DMS 273 (cell line): ENCODE measurements around the gene AQP7.
"Not testable (repeated sequence)": the region's sequence is repeated elsewhere in the genome, so short reads cannot be mapped to it uniquely, and the experiment has no call there.

ENCODE experiments used
- DNase-seq: peaks from one replicate; lab custom pipeline; 2025; ENCODE audit not compliant: unreplicated experiment; lab: John Stamatoyannopoulos, UW

Gene AQP7

GRCh38 chr9:33377089-33377715 is 25.2 kb downstream of the AQP7 start:
- DNase-seq, result no peak

DNA sequence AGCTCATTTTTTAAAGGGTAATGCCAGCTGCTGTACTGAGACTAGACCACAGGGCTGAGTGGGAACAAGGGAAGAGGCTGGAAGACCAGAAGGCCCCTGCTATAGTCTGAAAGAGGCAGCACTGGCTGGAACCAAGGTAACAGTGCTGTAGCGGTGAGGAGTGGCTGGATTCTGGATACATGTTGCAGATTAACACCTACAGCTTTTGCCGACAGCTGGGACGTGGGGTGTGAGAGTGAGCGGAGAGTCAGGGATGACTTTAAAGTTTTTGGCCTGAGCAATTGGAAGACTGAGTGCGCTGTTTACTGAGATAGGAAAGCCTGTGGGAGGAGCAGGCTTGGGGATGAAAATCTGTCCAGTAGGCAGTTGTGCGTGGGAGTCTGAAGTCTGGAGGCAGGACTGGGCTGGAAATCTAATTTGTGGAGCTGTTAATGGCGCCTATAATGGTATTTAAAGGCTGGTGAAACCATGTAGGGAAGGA is 26.5 kb downstream of the AQP7 start:
- peak; percentile 56 for DNase-seq

DNA sequence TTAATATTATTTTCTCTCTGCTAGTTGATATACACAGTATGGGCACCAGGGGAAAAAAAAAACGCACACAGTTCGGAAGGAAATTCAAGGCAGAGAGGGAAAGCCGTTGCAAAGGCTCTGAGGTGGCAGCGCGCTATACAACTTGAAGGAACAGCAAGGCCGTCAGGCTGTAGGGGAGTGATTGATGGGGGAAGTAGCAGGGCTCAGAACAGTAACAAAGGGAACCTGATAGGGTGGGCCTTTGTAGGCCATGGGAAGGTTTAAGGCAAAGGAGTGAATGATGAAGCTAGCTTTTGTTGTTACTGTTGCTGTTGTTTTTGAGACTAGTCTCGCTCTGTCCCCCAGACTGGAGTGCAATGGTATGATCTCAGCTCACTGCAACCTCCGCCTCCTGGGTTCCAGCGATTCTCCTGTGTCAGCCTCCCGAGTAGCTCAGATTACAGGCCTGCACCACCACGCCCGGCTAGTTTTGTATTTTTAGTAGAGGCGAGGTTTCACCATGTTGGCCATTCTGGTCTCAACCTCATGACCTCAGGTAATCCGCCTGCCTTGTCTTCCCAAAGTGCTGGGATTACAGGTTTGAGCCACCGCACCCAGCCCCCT is 27.0 kb downstream of the AQP7 start:
- DNase-seq, result peak; percentile 49

GRCh38 chr9:33374634-33375237 is 27.6 kb downstream of the AQP7 start:
- peak; percentile 88 for DNase-seq

GRCh38 chr9:33374190-33374589 is 28.2 kb downstream of the AQP7 start:
- no peak for DNase-seq

GRCh38 chr9:33372900-33373299 is 29.5 kb downstream of the AQP7 start:
- DNase-seq, result no peak

DNA sequence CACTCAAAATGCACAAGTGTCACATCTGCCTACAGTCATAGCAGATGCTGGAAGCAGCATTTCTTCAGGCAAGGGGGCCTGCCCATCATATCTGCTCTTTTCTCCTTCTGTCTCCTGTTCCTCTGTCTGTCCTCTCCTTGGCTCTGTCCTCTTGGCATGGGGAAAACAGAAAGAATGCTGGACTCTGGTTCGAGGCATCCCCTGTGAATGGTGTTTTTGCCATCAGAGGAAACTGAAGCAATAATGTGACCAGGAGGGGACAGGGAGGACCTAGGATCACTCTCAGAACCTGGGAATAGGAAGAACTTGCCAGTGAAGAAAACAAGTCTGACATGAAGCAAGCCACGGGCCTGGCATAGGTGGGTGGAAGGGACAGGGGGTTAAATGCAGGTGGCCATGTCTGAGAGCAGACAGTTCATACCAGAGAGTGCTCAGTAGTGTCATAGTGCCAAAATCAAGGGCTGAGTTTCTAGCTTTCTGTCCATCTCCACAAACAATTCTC is 35.3 kb downstream of the AQP7 start:
- no peak for DNase-seq

GRCh38 chr9:33364814-33365213 is 37.6 kb downstream of the AQP7 start:
- DNase-seq, result not testable (repeated sequence)

DNA sequence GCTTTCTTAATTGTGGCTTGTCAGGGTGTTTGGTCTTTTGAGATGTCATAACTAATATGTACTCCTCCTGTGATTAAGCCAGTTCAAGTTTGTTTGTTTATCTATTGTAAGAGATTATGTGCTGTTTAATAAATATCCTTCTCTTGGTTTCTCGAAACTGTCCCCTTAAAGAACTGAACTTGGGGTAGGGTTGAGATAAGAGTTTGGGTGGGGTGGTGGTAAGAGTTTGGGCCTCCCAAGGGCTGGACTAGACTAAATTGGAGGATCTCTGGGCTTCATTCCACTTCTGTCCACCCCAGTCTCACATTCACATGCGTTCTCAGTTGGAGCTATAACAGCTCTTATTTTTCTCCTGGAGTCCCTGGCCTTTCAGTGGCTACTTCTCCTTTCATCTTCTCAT is 38.2 kb downstream of the AQP7 start:
- no peak for DNase-seq

DNA sequence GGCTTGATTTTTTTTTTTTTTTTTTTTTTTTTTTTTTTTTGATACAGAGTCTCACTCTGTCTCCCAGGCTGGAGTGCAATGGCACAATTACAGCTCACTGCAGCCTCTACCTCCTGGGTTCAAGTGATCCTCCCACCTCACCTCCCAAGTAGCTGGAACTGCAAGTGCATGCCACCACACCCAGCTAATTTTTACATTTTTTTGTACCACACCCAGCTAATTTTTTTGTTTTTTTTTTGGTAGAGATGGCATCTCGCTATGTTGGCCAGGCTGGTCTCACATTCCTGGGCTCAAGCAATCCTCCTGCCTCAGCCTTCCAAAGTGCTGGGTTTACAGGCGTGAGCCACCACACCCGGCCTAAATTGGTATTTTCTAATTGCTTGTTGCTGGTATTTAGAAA is 43.7 kb downstream of the AQP7 start:
- not testable (repeated sequence) for DNase-seq

GRCh38 chr9:33355933-33356332 is 46.4 kb downstream of the AQP7 start:
- DNase-seq, result no peak

DNA sequence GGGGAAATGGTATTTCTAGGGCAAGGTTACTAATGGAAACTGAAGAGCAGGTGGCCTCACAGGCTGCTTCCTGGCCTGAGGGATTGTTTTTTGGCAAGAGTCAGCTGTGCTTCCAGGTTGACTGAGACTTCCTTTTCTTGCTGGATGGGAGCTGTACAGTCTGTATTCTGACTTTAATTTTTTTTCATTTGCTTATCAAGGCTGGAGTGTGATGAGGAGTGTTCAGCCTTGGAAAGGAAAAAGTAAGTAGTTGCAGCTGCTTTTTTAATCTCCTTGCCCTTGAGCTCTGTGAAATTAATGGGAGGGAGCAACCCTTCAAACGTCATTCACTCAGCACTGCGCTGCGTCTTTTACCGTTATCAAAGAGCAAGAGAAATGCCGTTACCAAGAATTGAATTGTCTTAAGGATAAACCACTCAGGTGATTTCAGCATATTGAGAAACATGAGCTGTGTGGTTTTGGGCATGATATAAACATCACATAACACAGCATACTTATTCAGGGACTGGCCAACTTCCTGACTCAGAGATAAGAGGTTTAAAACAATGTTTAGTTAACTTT is 47.6 kb downstream of the AQP7 start:
- DNase-seq, result peak; percentile 41

DNA sequence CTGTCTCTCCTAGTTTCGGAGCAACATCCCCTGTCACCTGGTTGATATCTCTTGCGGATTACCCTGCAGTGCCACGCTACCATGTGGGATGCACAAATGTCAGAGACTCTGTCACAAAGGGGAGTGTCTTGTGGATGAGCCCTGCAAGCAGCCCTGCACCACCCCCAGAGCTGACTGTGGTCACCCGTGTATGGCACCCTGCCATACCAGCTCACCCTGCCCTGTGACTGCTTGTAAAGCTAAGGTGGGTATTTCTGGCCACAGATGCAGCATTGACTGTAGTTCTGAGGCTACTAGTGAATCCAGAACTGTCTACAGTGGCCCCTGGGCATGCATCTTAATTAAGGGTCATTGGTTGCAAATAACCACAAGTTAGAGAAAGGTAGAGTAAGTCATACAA is 50.8 kb downstream of the AQP7 start:
- no peak for DNase-seq

GRCh38 chr9:33350310-33350709 is 52.1 kb downstream of the AQP7 start:
- DNase-seq, result no peak

- DNase-seq, result no peak
Observed at GRCh38 chr9:33349743-33350142, 52.6 kb downstream of the AQP7 start.

DNA sequence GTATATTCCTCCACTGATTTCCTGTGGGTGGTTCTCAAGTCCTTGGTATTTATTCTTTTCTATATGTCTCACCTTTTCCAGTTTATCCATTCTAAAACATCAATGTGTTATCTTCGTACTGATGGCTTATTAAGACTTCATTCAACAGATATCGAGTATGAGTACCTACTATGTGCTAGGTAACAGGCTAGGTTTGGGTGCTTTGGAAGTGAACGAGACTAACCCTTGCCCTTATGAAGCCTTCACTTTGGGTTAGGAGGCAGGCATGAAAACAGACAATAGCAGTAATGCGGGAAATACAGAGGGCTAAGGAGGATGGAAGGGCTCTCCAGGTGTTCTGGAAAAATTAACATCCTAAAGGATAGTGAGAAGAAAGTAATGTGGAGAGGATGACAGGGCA is 53.4 kb downstream of the AQP7 start:
- no peak for DNase-seq

DNA sequence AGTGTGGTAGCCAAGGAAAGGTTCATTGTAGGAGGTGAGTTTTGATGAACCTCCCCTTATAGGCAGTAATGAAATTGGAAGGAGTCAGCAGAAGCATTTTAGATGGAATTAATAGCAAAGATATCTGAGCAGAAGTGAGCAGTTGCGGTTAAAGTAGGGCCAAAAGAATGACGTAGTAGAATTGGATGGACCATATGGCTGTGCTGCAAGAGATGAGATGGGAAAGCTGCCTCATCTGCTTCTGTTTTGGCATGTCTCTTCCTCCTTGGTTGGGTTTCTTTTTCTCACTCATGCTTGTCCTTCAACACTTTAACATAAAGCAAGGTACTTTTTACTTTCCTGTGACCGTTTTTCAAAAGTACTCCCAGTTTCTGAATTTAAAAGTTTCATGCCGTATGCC is 55.8 kb downstream of the AQP7 start:
- peak; percentile 6 for DNase-seq

DNA sequence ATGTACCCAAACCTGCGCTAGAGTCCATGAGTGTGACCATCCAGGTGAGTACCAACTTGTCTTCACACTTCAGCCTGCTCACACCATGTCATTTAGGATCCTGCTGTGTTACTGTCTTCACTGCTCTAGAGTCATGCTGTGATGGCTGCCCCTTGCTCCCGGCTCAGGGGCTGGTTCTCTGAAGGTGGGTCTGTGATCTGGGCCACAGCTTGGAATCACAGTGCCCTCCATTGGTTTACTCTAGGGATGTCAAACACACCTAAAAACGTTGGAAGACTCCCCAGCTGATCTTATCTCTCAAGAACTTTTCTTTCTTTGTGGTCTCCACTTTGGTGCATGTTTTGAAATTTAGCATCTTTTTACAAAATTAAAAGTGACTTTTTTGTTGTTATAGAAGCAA is 58.2 kb downstream of the AQP7 start:
- DNase-seq, result no peak

DNA sequence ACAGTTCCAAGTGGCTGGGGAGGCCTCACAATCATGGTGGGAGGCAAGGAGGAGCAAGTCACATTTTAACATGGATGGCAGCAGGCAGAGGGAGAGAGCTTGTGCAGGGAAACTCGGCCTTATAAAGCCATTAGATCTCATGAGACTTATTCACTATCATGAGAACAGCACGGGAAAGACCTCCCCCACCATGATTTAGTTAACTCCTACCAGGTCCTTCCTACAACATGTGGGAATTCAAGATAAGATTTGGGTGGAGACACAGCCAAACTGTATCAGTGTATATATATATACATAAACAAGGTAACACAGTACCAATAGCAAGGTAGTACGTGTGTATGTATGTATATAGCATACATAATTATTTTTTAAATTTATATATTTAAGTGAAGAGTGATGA is 61.2 kb downstream of the AQP7 start:
- DNase-seq, result no peak

DNA sequence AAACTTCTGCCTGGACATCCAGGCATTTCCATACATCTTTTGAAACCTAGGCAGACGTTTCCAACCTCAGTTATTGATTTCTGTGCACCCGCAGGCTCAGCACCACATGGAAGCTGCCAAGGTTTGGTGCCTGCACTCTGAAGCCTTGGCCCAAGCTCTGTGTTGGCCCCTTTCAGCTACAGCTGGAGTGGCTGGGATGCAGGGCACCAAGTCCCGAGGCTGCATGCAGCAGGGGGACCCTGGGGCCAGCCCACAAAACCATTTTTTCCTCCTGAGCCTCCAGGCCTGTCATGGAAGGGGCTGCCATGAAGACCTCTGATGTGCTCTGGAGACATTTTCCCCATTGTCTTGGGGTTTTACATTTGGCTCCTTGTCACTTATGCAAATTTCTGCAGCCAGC is 62.2 kb downstream of the AQP7 start:
- DNase-seq, result no peak
